HepG2 (cell line): ENCODE data around the gene RAPGEF5. TPM values are rescaled to one million over a fixed set of nuclear protein-coding genes. Genes with fewer than 3 reads are reported as not detected.

Source experiments
- ATAC-seq: fragments of 200-7000 bp; cut with Tn5 transposase; 3 replicates; pipeline ENCODE4 v1.9.1; 2020; ENCODE audit warnings: mild to moderate bottlenecking, moderate library complexity
- BruUV-seq: library from RNA; stranded (reverse); fragments of 400-500 nt; replicated peaks from 2 replicates; lab custom pipeline; 2021; lab: Mats Ljungman, UMichigan
- CTCF ChIA-PET: fragments of 300-600 bp; formaldehyde crosslinking; extraction: SDS; loops from one replicate; lab custom pipeline; 2021; ENCODE audit warnings: low total read pairs, inconsistent platforms, low intra/inter-chr PET ratio; lab: Yijun Ruan, JAX
- POLR2A ChIA-PET: fragments of 350-600 bp; sonication (Branson Sonifier 250); formaldehyde crosslinking; loops from one replicate; lab custom pipeline; 2020; ENCODE audit warnings: antibody characterized with exemption, inconsistent platforms; lab: Yijun Ruan, JAX
- DNase-seq: peaks from one replicate; pipeline ENCODE4 v3.0.0-alpha.2; 2015; ENCODE audit warnings: low spot score
- FAIRE-seq: peaks from 3 replicates; lab custom pipeline; 2011; peaks lifted over from hg19 to GRCh38; lab: Jason Lieb, UNC
- H2AFZ ChIP-seq: one replicate; pipeline ENCODE4 v1.6.1; 2011; ENCODE audit warnings: low read length, inconsistent platforms
- H3K27ac ChIP-seq: fragments of 300-600 bp; 3 replicates; pipeline ENCODE4 v1.8.0; 2011; ENCODE audit warnings: mixed run types, mild to moderate bottlenecking, mixed read lengths, low read length, inconsistent platforms; ENCODE audit not compliant: insufficient read depth; ENCODE audit errors: extremely low read length
- H3K27me3 ChIP-seq, 2 experiments: fragments of 200-600 bp in 1 of 2; 2 replicates in 1 of 2; 3 replicates in 1 of 2; pipeline versions ENCODE4 v1.6.0 to v1.8.0; 2011; ENCODE audit warnings: low read length in 2 of 2, mild to moderate bottlenecking in 2 of 2, moderate library complexity in 2 of 2, inconsistent platforms in 1 of 2; ENCODE audit not compliant: insufficient read depth in 2 of 2, control insufficient read depth in 1 of 2
- H3K36me3 ChIP-seq, 2 experiments: fragments of 200-600 bp in 1 of 2; replicated peaks in 1 of 2; 2 replicates in 1 of 2; 3 replicates in 1 of 2; pipeline versions ENCODE4 v1.5.1 to v1.8.0; 2011; ENCODE audit warnings: low read length in 2 of 2, inconsistent platforms in 1 of 2; ENCODE audit not compliant: insufficient read depth in 2 of 2, control insufficient read depth in 1 of 2
- H3K4me1 ChIP-seq: 2 replicates; pipeline ENCODE4 v1.5.1; 2012; ENCODE audit warnings: low read length, inconsistent platforms; ENCODE audit not compliant: insufficient read depth
- H3K4me2 ChIP-seq: 2 replicates; pipeline ENCODE4 v1.6.0; 2011; ENCODE audit warnings: low read depth, low read length, inconsistent platforms
- H3K4me3 ChIP-seq, 3 experiments: fragments of 200-600 bp in 1 of 3; sonication (generic), shearing (Covaris generic) in 1 of 3; replicated peaks in 1 of 3; 2 replicates each; pipeline ENCODE4 v1.5.1; 2011 to 2016; ENCODE audit warnings: low read length in 3 of 3, inconsistent platforms in 2 of 3, low read depth in 2 of 3, mild to moderate bottlenecking in 2 of 3, control low read depth in 1 of 3, mixed read lengths in 1 of 3; ENCODE audit not compliant: insufficient read depth in 1 of 3
- H3K79me2 ChIP-seq: one replicate; pipeline ENCODE4 v1.6.1; 2011; ENCODE audit warnings: low read length, inconsistent platforms; ENCODE audit not compliant: insufficient read depth
- H3K9ac ChIP-seq: 2 replicates; pipeline ENCODE4 v1.6.0; 2011; ENCODE audit warnings: mild to moderate bottlenecking, low read depth, low read length, inconsistent platforms; ENCODE audit not compliant: insufficient read depth
- H3K9me3 ChIP-seq: 2 replicates; pipeline ENCODE4 v1.5.1; 2012; ENCODE audit warnings: mild to moderate bottlenecking, low read length
- H4K20me1 ChIP-seq: 2 replicates; pipeline ENCODE4 v1.6.0; 2011; ENCODE audit warnings: inconsistent platforms, mild to moderate bottlenecking, low read length, moderate library complexity; ENCODE audit not compliant: insufficient read depth
- CBX2 ChIP-seq, 2 experiments: fragments of 200-600 bp in 1 of 2; sonication (generic); formaldehyde crosslinking in 1 of 2; IDR thresholded peaks; 2 replicates each; pipeline versions ENCODE4 v1.7.0 to v1.8.1; 2018 to 2022; ENCODE audit warnings: low read depth in 2 of 2, low read length in 1 of 2, mild to moderate bottlenecking in 1 of 2, missing genetic modification reagents in 1 of 2
- DMAP1 ChIP-seq: IDR thresholded peaks from 2 replicates; pipeline ENCODE4 v1.6.1; 2016
- ETV6 ChIP-seq: sonication (generic); formaldehyde crosslinking; conservative IDR thresholded peaks from 2 replicates; pipeline ENCODE4 v1.4.0; 2020; ENCODE audit warnings: missing genetic modification reagents
- ZBTB8A ChIP-seq: sonication (generic); formaldehyde crosslinking; IDR thresholded peaks from 2 replicates; pipeline ENCODE4 v1.4.0; 2020; ENCODE audit warnings: mild to moderate bottlenecking, low read depth, missing genetic modification reagents, borderline replicate concordance
- ZFP82 ChIP-seq: sonication (generic); formaldehyde crosslinking; IDR thresholded peaks from 2 replicates; pipeline ENCODE4 v1.5.1; 2020; ENCODE audit warnings: mild to moderate bottlenecking, missing genetic modification reagents, borderline replicate concordance
- ZFX ChIP-seq: sonication (generic); formaldehyde crosslinking; IDR thresholded peaks from 2 replicates; pipeline ENCODE4 v1.4.0; 2020; ENCODE audit warnings: mild to moderate bottlenecking, low read depth, missing genetic modification reagents, moderate library complexity
- ZNF124 ChIP-seq: sonication (generic); formaldehyde crosslinking; IDR thresholded peaks from 2 replicates; pipeline ENCODE4 v1.4.0; 2020; ENCODE audit warnings: missing genetic modification reagents
- ZNF337 ChIP-seq: sonication (generic); formaldehyde crosslinking; IDR thresholded peaks from 2 replicates; pipeline ENCODE4 v1.5.1; 2020; ENCODE audit warnings: missing genetic modification reagents, low read depth, mild to moderate bottlenecking, borderline replicate concordance
- ZNF430 ChIP-seq: sonication (generic); formaldehyde crosslinking; IDR thresholded peaks from 2 replicates; pipeline ENCODE4 v1.9.0; 2021; ENCODE audit warnings: mild to moderate bottlenecking, missing genetic modification reagents
- ZNF530 ChIP-seq: sonication (generic); formaldehyde crosslinking; IDR thresholded peaks from 2 replicates; pipeline ENCODE4 v1.5.0; 2020; ENCODE audit warnings: low read depth, mild to moderate bottlenecking, missing genetic modification reagents
- ZNF589 ChIP-seq: sonication (generic); formaldehyde crosslinking; conservative IDR thresholded peaks from 2 replicates; pipeline ENCODE4 v1.8.0; 2022; ENCODE audit warnings: mild to moderate bottlenecking, moderate library complexity, missing genetic modification reagents
- ZNF879 ChIP-seq: sonication (generic); formaldehyde crosslinking; IDR thresholded peaks from 2 replicates; pipeline ENCODE4 v1.8.1; 2023; ENCODE audit warnings: missing genetic modification reagents
- WGBS: methylation state at CpG from one replicate; pipeline ENCODE4 v1.1.6; 2017; ENCODE audit warnings: low lambda C conversion rate; 5-methylcytosine and 5-hydroxymethylcytosine counted together
- in situ Hi-C: cut with HindIII; loops from 2 replicates; pipeline ENCODE4 v1.10.0; 2017; ENCODE audit warnings: low pct_unique_long_range_greater_than_20kb; ENCODE audit not compliant: extremely low pct_ligation_motif_present
- intact Hi-C: fragments of 100-400 bp; cut with micrococcal nuclease; formaldehyde crosslinking; loops from one replicate; pipeline ENCODE4 v1.10.0; 2022; ENCODE audit not compliant: unreplicated experiment
- polyA plus RNA-seq, 8 experiments: library from polyadenylated mRNA; depleted of rRNA in 3 of 8; stranded (reverse) in 7 of 8; unstranded in 1 of 8; fragments of >200 nt; fragmentation: Illumina TruSeq in 4 of 8; extraction: Trizol in 4 of 8; gene quantifications; 2 replicates each; pipeline versions ENCODE4 v1.2.1 to v1.2.3, GENCODE V29; 2011 to 2016; ENCODE audit warnings: low read depth in 4 of 8, missing spikeins in 1 of 8, mixed read lengths in 1 of 8; ENCODE audit not compliant: insufficient read depth in 1 of 8
- total RNA-seq, 5 experiments: library from RNA; depleted of rRNA; stranded (reverse); fragments of >200 nt; fragmentation: Illumina TruSeq; extraction: Trizol; gene quantifications; 2 replicates each; pipeline ENCODE4 v1.2.3, GENCODE V29; 2016; ENCODE audit warnings: low read depth in 1 of 5
- TF ChIP-seq, protein P1 (sequence below): sonication (generic); formaldehyde crosslinking; IDR thresholded peaks from 2 replicates; pipeline ENCODE4 v1.4.0; 2020; ENCODE audit warnings: mild to moderate bottlenecking, missing genetic modification reagents
- TF ChIP-seq, protein P2 (sequence below): sonication (generic); formaldehyde crosslinking; IDR thresholded peaks from 2 replicates; pipeline ENCODE4 v1.9.0; 2021; ENCODE audit warnings: mild to moderate bottlenecking, missing genetic modification reagents

The RAPGEF5 gene
- total and polyA plus RNA-seq, 2 of the 13 experiments (the other 11 are each of a cell fraction or from before 2014, with no cell fraction given) = 17.1 to 23.4 TPM

DNA sequence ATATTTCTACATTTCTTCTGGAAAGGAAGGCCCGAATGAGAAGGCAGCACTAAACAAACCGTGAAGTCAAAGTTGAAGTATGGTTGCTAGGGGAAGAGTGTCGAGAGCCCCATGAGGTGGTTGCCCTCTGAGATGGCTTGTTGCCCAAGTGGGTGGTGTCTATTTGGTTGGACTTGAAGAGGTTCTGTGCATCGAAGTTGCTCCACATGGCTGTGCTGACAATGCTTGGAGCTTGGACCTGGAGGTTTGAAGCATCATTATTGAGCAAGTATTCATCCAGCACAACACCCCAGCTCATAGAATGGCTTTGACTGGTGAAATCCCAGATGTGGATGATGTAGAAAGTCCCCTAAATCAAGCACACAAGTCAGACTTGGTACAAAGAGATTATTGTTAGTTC is 246.1 kb downstream of the RAPGEF5 start:
- Histone ChIP-seq H2AFZ (no peak overlapping the region), H3K27ac (no peak overlapping the region), H3K4me2 (no peak overlapping the region), H3K9ac (no peak overlapping the region), H3K9me3 (no peaks in the 10 kb centered on the region), H3K36me3 (peaks cover 0 to 3% of the 10 kb centered on the region in 2 experiments; a peak in 2 of 5 replicates), H3K79me2 (no peaks in the 10 kb centered on the region), H3K27me3 (no peaks in the 10 kb centered on the region), H3K4me3 (no peak overlapping the region), H3K4me1 (peaks cover 11% of the 10 kb centered on the region), H4K20me1 (no peaks in the 10 kb centered on the region)
- ChIA-PET CTCF (interaction anchor here (1.2 to 2.9 kb wide), 3 partner anchors 378 to 390 kb away, joined by 3 to 40 read pairs (median 8); partner anchors contain the start of gene STEAP1B), POLR2A (no interaction called here)
- DNase-seq = peak; percentile 9
- 68% methylated on average over 4 of the region's 4 CpGs for WGBS
- FAIRE-seq = no peak
- in situ Hi-C loops = no loop called here
- no peak for ATAC-seq
- intact Hi-C loops = loop anchor here (1.0 to 2.0 kb wide), 2 partner anchors 378 to 390 kb away; partner anchors contain the start of gene STEAP1B
- no TSS peak for BruUV-seq
- TF ChIP-seq ZFP82 (CRISPR knock-in tag) (no peak), ZBTB8A (CRISPR knock-in tag) (no peak), ZNF530 (CRISPR knock-in tag) (no peak), ZNF879 (CRISPR knock-in tag) (no peak), DMAP1 (CRISPR knock-in tag) (no peak), ZNF337 (no peak), ZNF589 (no peak), CBX2 (IDR thresholded peaks at IDR 0.05; ENCODE audit: low read depth, low read length) (no peak), CBX2 (CRISPR knock-in tag; IDR thresholded peaks at IDR 0.05; ENCODE audit: low read depth) (no peak), ZNF430 (CRISPR knock-in tag) (no peak), ZNF124 (CRISPR knock-in tag) (no peak), ZFX (CRISPR knock-in tag) (no peak), ETV6 (CRISPR knock-in tag) (no peak)
- TF ChIP-seq, protein P1, sequence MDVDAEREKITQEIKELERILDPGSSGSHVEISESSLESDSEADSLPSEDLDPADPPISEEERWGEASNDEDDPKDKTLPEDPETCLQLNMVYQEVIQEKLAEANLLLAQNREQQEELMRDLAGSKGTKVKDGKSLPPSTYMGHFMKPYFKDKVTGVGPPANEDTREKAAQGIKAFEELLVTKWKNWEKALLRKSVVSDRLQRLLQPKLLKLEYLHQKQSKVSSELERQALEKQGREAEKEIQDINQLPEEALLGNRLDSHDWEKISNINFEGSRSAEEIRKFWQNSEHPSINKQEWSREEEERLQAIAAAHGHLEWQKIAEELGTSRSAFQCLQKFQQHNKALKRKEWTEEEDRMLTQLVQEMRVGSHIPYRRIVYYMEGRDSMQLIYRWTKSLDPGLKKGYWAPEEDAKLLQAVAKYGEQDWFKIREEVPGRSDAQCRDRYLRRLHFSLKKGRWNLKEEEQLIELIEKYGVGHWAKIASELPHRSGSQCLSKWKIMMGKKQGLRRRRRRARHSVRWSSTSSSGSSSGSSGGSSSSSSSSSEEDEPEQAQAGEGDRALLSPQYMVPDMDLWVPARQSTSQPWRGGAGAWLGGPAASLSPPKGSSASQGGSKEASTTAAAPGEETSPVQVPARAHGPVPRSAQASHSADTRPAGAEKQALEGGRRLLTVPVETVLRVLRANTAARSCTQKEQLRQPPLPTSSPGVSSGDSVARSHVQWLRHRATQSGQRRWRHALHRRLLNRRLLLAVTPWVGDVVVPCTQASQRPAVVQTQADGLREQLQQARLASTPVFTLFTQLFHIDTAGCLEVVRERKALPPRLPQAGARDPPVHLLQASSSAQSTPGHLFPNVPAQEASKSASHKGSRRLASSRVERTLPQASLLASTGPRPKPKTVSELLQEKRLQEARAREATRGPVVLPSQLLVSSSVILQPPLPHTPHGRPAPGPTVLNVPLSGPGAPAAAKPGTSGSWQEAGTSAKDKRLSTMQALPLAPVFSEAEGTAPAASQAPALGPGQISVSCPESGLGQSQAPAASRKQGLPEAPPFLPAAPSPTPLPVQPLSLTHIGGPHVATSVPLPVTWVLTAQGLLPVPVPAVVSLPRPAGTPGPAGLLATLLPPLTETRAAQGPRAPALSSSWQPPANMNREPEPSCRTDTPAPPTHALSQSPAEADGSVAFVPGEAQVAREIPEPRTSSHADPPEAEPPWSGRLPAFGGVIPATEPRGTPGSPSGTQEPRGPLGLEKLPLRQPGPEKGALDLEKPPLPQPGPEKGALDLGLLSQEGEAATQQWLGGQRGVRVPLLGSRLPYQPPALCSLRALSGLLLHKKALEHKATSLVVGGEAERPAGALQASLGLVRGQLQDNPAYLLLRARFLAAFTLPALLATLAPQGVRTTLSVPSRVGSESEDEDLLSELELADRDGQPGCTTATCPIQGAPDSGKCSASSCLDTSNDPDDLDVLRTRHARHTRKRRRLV (CRISPR knock-in tag) = no peak
- TF ChIP-seq, protein P2, sequence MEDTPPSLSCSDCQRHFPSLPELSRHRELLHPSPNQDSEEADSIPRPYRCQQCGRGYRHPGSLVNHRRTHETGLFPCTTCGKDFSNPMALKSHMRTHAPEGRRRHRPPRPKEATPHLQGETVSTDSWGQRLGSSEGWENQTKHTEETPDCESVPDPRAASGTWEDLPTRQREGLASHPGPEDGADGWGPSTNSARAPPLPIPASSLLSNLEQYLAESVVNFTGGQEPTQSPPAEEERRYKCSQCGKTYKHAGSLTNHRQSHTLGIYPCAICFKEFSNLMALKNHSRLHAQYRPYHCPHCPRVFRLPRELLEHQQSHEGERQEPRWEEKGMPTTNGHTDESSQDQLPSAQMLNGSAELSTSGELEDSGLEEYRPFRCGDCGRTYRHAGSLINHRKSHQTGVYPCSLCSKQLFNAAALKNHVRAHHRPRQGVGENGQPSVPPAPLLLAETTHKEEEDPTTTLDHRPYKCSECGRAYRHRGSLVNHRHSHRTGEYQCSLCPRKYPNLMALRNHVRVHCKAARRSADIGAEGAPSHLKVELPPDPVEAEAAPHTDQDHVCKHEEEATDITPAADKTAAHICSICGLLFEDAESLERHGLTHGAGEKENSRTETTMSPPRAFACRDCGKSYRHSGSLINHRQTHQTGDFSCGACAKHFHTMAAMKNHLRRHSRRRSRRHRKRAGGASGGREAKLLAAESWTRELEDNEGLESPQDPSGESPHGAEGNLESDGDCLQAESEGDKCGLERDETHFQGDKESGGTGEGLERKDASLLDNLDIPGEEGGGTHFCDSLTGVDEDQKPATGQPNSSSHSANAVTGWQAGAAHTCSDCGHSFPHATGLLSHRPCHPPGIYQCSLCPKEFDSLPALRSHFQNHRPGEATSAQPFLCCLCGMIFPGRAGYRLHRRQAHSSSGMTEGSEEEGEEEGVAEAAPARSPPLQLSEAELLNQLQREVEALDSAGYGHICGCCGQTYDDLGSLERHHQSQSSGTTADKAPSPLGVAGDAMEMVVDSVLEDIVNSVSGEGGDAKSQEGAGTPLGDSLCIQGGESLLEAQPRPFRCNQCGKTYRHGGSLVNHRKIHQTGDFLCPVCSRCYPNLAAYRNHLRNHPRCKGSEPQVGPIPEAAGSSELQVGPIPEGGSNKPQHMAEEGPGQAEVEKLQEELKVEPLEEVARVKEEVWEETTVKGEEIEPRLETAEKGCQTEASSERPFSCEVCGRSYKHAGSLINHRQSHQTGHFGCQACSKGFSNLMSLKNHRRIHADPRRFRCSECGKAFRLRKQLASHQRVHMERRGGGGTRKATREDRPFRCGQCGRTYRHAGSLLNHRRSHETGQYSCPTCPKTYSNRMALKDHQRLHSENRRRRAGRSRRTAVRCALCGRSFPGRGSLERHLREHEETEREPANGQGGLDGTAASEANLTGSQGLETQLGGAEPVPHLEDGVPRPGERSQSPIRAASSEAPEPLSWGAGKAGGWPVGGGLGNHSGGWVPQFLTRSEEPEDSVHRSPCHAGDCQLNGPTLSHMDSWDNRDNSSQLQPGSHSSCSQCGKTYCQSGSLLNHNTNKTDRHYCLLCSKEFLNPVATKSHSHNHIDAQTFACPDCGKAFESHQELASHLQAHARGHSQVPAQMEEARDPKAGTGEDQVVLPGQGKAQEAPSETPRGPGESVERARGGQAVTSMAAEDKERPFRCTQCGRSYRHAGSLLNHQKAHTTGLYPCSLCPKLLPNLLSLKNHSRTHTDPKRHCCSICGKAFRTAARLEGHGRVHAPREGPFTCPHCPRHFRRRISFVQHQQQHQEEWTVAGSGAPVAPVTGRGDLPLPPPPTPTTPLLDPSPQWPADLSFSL (CRISPR knock-in tag) = no peak
